Stomach (tissue), 4 donors: ENCODE measurements around the gene KRT4.

Source experiments
- CTCF ChIP-seq, 7 experiments: fragments of 450-650 bp in 4 of 7; fragments of 200-600 bp in 3 of 7; sonication (generic) in 3 of 7; IDR thresholded peaks; one replicate each; pipeline ENCODE4 v1.5.1; 2016 to 2019; ENCODE audit warnings: antibody characterized with exemption in 7 of 7, control low read depth in 2 of 7, mild to moderate bottlenecking in 1 of 7
- EP300 ChIP-seq: sonication (generic); formaldehyde crosslinking; IDR thresholded peaks from one replicate; pipeline ENCODE4 v1.6.1; 2017; ENCODE audit warnings: antibody characterized with exemption
- POLR2A ChIP-seq, 4 donors: fragments of 450-650 bp; IDR thresholded peaks; one replicate each; pipeline ENCODE4 v1.6.1; 2016; ENCODE audit warnings: antibody characterized with exemption in 4 of 4, control low read depth in 2 of 4, mild to moderate bottlenecking in 1 of 4, moderate library complexity in 1 of 4

- TF ChIP-seq CTCF (IDR thresholded peaks at IDR 0.05) = no peak
- no peak for TF ChIP-seq EP300
- no peak for TF ChIP-seq POLR2A (IDR thresholded peaks at IDR 0.05)
Observed at GRCh38 chr12:52825961-52826360, 12.0 kb upstream of the KRT4 start.
